SK-N-SH treated with all-trans-retinoic acid at 6 μM for 48 hours (cell line): Measurements from ENCODE around the gene CYTL1.
"Not testable (repeated sequence)": the region's sequence is repeated elsewhere in the genome, so short reads cannot be mapped to it uniquely, and the experiment has no call there.

Experiments used
- ATAC-seq: fragments of 200-7000 bp; cut with Tn5 transposase; 3 replicates; pipeline ENCODE4 v1.9.1; 2020; ENCODE audit warnings: mild to moderate bottlenecking, moderate library complexity
- ARNTL ChIP-seq: fragments of 450-650 bp; formaldehyde crosslinking; IDR thresholded peaks from 2 replicates; pipeline ENCODE4 v1.5.0; 2020; ENCODE audit warnings: low read depth, mild to moderate bottlenecking, moderate library complexity, borderline replicate concordance
- BACH2 ChIP-seq: fragments of 250-450 bp; sonication (Bioruptor Pico); IDR thresholded peaks from 2 replicates; pipeline ENCODE4 v1.9.0; 2021; ENCODE audit warnings: mild to moderate bottlenecking, borderline replicate concordance
- CSDC2 ChIP-seq: fragments of 250-450 bp; sonication (Bioruptor Pico); IDR thresholded peaks from 2 replicates; pipeline ENCODE4 v1.5.0; 2020; ENCODE audit warnings: mild to moderate bottlenecking, moderate library complexity
- ESRRG ChIP-seq: fragments of 250-450 bp; sonication (Bioruptor Pico); IDR thresholded peaks from 2 replicates; pipeline ENCODE4 v1.6.1; 2021; ENCODE audit warnings: mild to moderate bottlenecking
- ISL1 ChIP-seq: fragments of 250-450 bp; sonication (Bioruptor Pico); IDR thresholded peaks from 2 replicates; pipeline ENCODE4 v2.1.2; 2022; ENCODE audit warnings: mild to moderate bottlenecking, moderate library complexity
- OSR1 ChIP-seq: fragments of 250-450 bp; sonication (Bioruptor Pico); IDR thresholded peaks from 2 replicates; pipeline ENCODE4 v1.8.0; 2022; ENCODE audit warnings: moderate library complexity, mild to moderate bottlenecking, inconsistent platforms
- RARB ChIP-seq: fragments of 250-450 bp; sonication (Bioruptor Pico); IDR thresholded peaks from 2 replicates; pipeline ENCODE4 v1.8.0; 2021; ENCODE audit warnings: mild to moderate bottlenecking, moderate library complexity
- SNAI2 ChIP-seq: fragments of 250-450 bp; sonication (Bioruptor Pico); IDR thresholded peaks from 2 replicates; pipeline ENCODE4 v1.5.0; 2020; ENCODE audit warnings: mild to moderate bottlenecking, moderate library complexity
- TCF4 ChIP-seq: fragments of 250-450 bp; sonication (Bioruptor Pico); IDR thresholded peaks from 2 replicates; pipeline ENCODE4 v1.8.0; 2021; ENCODE audit warnings: mild to moderate bottlenecking, moderate library complexity, borderline replicate concordance
- TOX ChIP-seq: fragments of 250-450 bp; sonication (Bioruptor Pico); IDR thresholded peaks from 2 replicates; pipeline ENCODE4 v1.8.0; 2021; ENCODE audit warnings: mild to moderate bottlenecking, moderate library complexity, borderline replicate concordance
- ZC3H10 ChIP-seq: fragments of 250-450 bp; sonication (Bioruptor Pico); IDR thresholded peaks from 2 replicates; pipeline ENCODE4 v1.5.1; 2021; ENCODE audit warnings: mild to moderate bottlenecking, moderate library complexity
- ZFP3 ChIP-seq: fragments of 250-450 bp; sonication (Bioruptor Pico); IDR thresholded peaks from 2 replicates; pipeline ENCODE4 v1.5.0; 2020; ENCODE audit warnings: mild to moderate bottlenecking, moderate library complexity
- ZFP30 ChIP-seq: fragments of 450-650 bp; formaldehyde crosslinking; IDR thresholded peaks from 2 replicates; pipeline ENCODE4 v1.5.0; 2022; ENCODE audit warnings: mild to moderate bottlenecking, moderate library complexity
- ZNF565 ChIP-seq: fragments of 450-650 bp; formaldehyde crosslinking; conservative IDR thresholded peaks from 2 replicates; pipeline ENCODE4 v1.5.0; 2020; ENCODE audit warnings: low read depth, mild to moderate bottlenecking, moderate library complexity
- ZNF70 ChIP-seq: fragments of 450-650 bp; formaldehyde crosslinking; IDR thresholded peaks from 2 replicates; pipeline ENCODE4 v1.5.0; 2020; ENCODE audit warnings: mild to moderate bottlenecking, moderate library complexity
- ZNF8 ChIP-seq: fragments of 450-650 bp; formaldehyde crosslinking; IDR thresholded peaks from 2 replicates; pipeline ENCODE4 v1.5.0; 2020; ENCODE audit warnings: mild to moderate bottlenecking, moderate library complexity
- TF ChIP-seq, protein P1 (sequence below): fragments of 250-450 bp; sonication (Bioruptor Pico); IDR thresholded peaks from 2 replicates; pipeline ENCODE4 v1.8.0; 2020; ENCODE audit warnings: mild to moderate bottlenecking, moderate library complexity, borderline replicate concordance
- TF ChIP-seq, protein P2 (sequence below): fragments of 250-450 bp; sonication (Bioruptor Pico); IDR thresholded peaks from 2 replicates; pipeline ENCODE4 v1.5.1; 2021; ENCODE audit warnings: mild to moderate bottlenecking, moderate library complexity
- TF ChIP-seq, protein P3 (sequence below): fragments of 250-450 bp; sonication (Bioruptor Pico); IDR thresholded peaks from 2 replicates; pipeline ENCODE4 v1.5.0; 2020; ENCODE audit warnings: mild to moderate bottlenecking, moderate library complexity
- TF ChIP-seq, protein P4 (sequence below): fragments of 250-450 bp; sonication (Bioruptor Pico); IDR thresholded peaks from 2 replicates; pipeline ENCODE4 v1.5.1; 2020; ENCODE audit warnings: low read depth, mild to moderate bottlenecking, moderate library complexity

CYTL1 gene, protein sequence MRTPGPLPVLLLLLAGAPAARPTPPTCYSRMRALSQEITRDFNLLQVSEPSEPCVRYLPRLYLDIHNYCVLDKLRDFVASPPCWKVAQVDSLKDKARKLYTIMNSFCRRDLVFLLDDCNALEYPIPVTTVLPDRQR

DNA sequence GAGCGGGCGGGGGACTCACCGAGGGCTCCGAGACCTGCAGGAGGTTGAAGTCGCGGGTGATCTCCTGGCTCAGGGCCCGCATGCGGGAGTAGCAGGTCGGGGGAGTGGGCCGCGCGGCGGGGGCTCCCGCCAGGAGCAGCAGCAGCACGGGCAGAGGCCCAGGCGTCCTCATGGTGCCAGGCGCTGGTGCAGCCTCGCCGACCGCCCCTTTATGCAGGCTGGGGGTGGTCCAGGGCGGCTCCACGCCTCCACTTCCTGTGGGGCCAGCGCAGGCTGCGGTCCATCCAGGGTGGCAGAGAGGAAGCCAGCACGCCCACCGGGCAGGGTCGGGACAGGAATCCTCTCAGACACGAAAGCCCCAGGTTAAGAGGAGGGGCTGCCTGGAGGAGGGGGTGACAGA is at the start of gene CYTL1:
TSS of gene CYTL1 (minus strand) at position 185 of the 400 bp plus-strand sequence. CDS start at position 172, 13 bp downstream.
- TF ChIP-seq RARB (CRISPR knock-in tag) (no peak), TCF4 (CRISPR knock-in tag) (no peak), TOX (no peak), ISL1 (CRISPR knock-in tag) (no peak), CSDC2 (CRISPR knock-in tag) (no peak), OSR1 (CRISPR knock-in tag) (no peak), BACH2 (CRISPR knock-in tag) (no peak)
- TF ChIP-seq, protein P1, sequence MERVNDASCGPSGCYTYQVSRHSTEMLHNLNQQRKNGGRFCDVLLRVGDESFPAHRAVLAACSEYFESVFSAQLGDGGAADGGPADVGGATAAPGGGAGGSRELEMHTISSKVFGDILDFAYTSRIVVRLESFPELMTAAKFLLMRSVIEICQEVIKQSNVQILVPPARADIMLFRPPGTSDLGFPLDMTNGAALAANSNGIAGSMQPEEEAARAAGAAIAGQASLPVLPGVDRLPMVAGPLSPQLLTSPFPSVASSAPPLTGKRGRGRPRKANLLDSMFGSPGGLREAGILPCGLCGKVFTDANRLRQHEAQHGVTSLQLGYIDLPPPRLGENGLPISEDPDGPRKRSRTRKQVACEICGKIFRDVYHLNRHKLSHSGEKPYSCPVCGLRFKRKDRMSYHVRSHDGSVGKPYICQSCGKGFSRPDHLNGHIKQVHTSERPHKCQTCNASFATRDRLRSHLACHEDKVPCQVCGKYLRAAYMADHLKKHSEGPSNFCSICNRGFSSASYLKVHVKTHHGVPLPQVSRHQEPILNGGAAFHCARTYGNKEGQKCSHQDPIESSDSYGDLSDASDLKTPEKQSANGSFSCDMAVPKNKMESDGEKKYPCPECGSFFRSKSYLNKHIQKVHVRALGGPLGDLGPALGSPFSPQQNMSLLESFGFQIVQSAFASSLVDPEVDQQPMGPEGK (CRISPR knock-in tag) = no peak
- ATAC-seq = peak; percentile 85

DNA sequence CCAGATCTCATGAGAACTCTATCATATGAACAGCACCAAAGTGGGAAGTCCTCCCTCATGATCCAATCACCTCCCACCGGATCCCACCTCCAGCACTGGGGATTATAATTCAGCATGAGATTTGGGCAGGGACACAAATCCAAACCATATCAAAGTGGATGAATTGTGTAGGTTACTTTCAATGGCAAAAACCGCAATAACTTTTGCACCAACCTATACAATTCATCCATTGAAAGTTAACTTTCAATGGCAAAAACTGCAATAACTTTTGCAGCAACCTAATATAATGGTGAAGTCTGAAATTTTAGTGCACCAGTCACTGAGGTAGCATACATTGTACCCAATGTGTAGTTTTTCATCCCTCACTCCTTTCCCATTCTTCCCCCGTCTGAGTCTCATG is 48.6 kb upstream of the CYTL1 start:
- no peak for ATAC-seq
- TF ChIP-seq ZNF8 = no peak
- TF ChIP-seq, protein P2, sequence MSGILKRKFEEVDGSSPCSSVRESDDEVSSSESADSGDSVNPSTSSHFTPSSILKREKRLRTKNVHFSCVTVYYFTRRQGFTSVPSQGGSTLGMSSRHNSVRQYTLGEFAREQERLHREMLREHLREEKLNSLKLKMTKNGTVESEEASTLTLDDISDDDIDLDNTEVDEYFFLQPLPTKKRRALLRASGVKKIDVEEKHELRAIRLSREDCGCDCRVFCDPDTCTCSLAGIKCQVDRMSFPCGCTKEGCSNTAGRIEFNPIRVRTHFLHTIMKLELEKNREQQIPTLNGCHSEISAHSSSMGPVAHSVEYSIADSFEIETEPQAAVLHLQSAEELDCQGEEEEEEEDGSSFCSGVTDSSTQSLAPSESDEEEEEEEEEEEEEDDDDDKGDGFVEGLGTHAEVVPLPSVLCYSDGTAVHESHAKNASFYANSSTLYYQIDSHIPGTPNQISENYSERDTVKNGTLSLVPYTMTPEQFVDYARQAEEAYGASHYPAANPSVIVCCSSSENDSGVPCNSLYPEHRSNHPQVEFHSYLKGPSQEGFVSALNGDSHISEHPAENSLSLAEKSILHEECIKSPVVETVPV = no peak
- TF ChIP-seq BACH2 (CRISPR knock-in tag) = no peak
- no peak for TF ChIP-seq ZFP3 (CRISPR knock-in tag)
- no peak for TF ChIP-seq ISL1 (CRISPR knock-in tag)
- TF ChIP-seq TOX = no peak
- TF ChIP-seq ZFP30 (CRISPR knock-in tag) = no peak
- no peak for TF ChIP-seq RARB (CRISPR knock-in tag)
- TF ChIP-seq, protein P3, sequence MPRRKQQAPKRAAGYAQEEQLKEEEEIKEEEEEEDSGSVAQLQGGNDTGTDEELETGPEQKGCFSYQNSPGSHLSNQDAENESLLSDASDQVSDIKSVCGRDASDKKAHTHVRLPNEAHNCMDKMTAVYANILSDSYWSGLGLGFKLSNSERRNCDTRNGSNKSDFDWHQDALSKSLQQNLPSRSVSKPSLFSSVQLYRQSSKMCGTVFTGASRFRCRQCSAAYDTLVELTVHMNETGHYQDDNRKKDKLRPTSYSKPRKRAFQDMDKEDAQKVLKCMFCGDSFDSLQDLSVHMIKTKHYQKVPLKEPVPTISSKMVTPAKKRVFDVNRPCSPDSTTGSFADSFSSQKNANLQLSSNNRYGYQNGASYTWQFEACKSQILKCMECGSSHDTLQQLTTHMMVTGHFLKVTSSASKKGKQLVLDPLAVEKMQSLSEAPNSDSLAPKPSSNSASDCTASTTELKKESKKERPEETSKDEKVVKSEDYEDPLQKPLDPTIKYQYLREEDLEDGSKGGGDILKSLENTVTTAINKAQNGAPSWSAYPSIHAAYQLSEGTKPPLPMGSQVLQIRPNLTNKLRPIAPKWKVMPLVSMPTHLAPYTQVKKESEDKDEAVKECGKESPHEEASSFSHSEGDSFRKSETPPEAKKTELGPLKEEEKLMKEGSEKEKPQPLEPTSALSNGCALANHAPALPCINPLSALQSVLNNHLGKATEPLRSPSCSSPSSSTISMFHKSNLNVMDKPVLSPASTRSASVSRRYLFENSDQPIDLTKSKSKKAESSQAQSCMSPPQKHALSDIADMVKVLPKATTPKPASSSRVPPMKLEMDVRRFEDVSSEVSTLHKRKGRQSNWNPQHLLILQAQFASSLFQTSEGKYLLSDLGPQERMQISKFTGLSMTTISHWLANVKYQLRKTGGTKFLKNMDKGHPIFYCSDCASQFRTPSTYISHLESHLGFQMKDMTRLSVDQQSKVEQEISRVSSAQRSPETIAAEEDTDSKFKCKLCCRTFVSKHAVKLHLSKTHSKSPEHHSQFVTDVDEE (CRISPR knock-in tag) = no peak
- no peak for TF ChIP-seq ZNF70 (CRISPR knock-in tag)
- TF ChIP-seq, protein P1 (CRISPR knock-in tag) = no peak
- no peak for TF ChIP-seq ZC3H10 (CRISPR knock-in tag)
- no peak for TF ChIP-seq ESRRG (CRISPR knock-in tag)
- TF ChIP-seq OSR1 (CRISPR knock-in tag) = no peak
- no peak for TF ChIP-seq SNAI2 (CRISPR knock-in tag)
- TF ChIP-seq ZNF565 (CRISPR knock-in tag) = no peak
- TF ChIP-seq TCF4 (CRISPR knock-in tag) = no peak
- TF ChIP-seq, protein P4, sequence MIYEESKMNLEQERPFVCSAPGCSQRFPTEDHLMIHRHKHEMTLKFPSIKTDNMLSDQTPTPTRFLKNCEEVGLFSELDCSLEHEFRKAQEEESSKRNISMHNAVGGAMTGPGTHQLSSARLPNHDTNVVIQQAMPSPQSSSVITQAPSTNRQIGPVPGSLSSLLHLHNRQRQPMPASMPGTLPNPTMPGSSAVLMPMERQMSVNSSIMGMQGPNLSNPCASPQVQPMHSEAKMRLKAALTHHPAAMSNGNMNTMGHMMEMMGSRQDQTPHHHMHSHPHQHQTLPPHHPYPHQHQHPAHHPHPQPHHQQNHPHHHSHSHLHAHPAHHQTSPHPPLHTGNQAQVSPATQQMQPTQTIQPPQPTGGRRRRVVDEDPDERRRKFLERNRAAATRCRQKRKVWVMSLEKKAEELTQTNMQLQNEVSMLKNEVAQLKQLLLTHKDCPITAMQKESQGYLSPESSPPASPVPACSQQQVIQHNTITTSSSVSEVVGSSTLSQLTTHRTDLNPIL = no peak
- TF ChIP-seq CSDC2 (CRISPR knock-in tag) = no peak
- no peak for TF ChIP-seq ARNTL (CRISPR knock-in tag)

DNA sequence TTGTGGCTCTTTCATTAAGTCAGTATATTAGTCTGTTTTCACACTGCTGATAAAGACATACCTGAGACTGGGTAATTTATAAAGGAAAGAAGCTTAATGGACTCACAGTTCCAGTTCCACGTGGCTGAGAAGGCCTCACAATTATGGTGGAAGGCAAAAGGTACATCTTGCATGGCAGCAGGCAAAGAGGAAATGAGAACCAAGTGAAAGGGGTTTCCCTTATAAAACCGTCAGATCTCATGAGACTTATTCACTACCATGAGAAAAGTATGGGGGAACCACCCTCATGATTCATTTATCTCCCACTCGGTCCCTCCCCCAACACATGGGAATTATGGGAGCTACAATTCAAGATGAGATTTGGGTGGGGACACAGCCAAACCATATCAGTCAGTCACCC is 47.7 kb upstream of the CYTL1 start:
- ATAC-seq = not testable (repeated sequence)
